Nephron (organoid): ENCODE measurements around the gene SIRT3.
"Not testable (repeated sequence)": the region's sequence is repeated elsewhere in the genome, so short reads cannot be mapped to it uniquely, and the experiment has no call there.

Experiments used
- H3K27ac Mint-ChIP-seq, 3 experiments: 2 replicates each; pipeline ENCODE4 v1.8.0; 2020; ENCODE audit warnings: mixed read lengths in 3 of 3, mild to moderate bottlenecking in 2 of 3, moderate library complexity in 1 of 3
- H3K27me3 Mint-ChIP-seq: 2 replicates; pipeline ENCODE4 v1.8.0; 2021; ENCODE audit warnings: low read depth, mild to moderate bottlenecking, moderate library complexity, mixed read lengths
- H3K36me3 Mint-ChIP-seq: 2 replicates; pipeline ENCODE4 v1.8.0; 2020; ENCODE audit warnings: low read depth, mixed read lengths
- H3K4me1 Mint-ChIP-seq: 2 replicates; pipeline ENCODE4 v1.8.0; 2020; ENCODE audit warnings: mixed read lengths
- H3K4me3 Mint-ChIP-seq, 3 experiments: 2 replicates each; pipeline ENCODE4 v1.8.0; 2020; ENCODE audit warnings: mild to moderate bottlenecking in 3 of 3, mixed read lengths in 3 of 3, moderate library complexity in 2 of 3
- H3K9me3 Mint-ChIP-seq: 2 replicates; pipeline ENCODE4 v1.8.0; 2020; ENCODE audit warnings: mixed read lengths
- CTCF ChIP-seq, 3 experiments: fragments of 200-600 bp; sonication (generic); IDR thresholded peaks; one replicate each; pipeline ENCODE4 v1.5.0; 2021; ENCODE audit warnings: antibody characterized with exemption in 3 of 3; ENCODE audit not compliant: unreplicated experiment in 3 of 3

The SIRT3 gene

GRCh38 chr11:221998-222789, 13.9 kb downstream of the SIRT3 start:
- H3K27me3 Mint-ChIP-seq = no peaks in the 10 kb centered on the region
- H3K36me3 Mint-ChIP-seq = peaks cover 22% of the 10 kb centered on the region
- H3K27ac Mint-ChIP-seq = no peak overlapping the region
- no peak overlapping the region for H3K4me3 Mint-ChIP-seq
- no peak for TF ChIP-seq CTCF (IDR thresholded peaks at IDR 0.05; ENCODE audit: unreplicated experiment in 3 of 3)
- no peaks in the 10 kb centered on the region for H3K4me1 Mint-ChIP-seq
- H3K9me3 Mint-ChIP-seq = no peaks in the 10 kb centered on the region

- Mint-ChIP-seq H3K27ac (no peak overlapping the region), H3K36me3 (peaks cover 22% of the 10 kb centered on the region), H3K27me3 (no peaks in the 10 kb centered on the region), H3K9me3 (no peaks in the 10 kb centered on the region), H3K4me3 (no peak overlapping the region), H3K4me1 (no peaks in the 10 kb centered on the region)
- no peak for TF ChIP-seq CTCF (IDR thresholded peaks at IDR 0.05; ENCODE audit: unreplicated experiment in 3 of 3)
These were observed 14.6 kb downstream of the SIRT3 start for GRCh38 chr11:221539-221938.

GRCh38 chr11:220641-221215, 15.4 kb downstream of the SIRT3 start:
- H3K4me3 Mint-ChIP-seq, H3K27me3 Mint-ChIP-seq, H3K9me3 Mint-ChIP-seq, H3K27ac Mint-ChIP-seq, H3K4me1 Mint-ChIP-seq: not testable (repeated sequence)
- H3K36me3 Mint-ChIP-seq = peaks cover 24% of the 10 kb centered on the region

- Mint-ChIP-seq H3K9me3 (no peaks in the 10 kb centered on the region), H3K27ac (no peak overlapping the region), H3K4me1 (no peaks in the 10 kb centered on the region), H3K36me3 (peaks cover 35% of the 10 kb centered on the region), H3K27me3 (no peaks in the 10 kb centered on the region), H3K4me3 (peak overlapping the region in 1 of 3 experiments; percentile 7)
- no peak for TF ChIP-seq CTCF (IDR thresholded peaks at IDR 0.05; ENCODE audit: unreplicated experiment in 3 of 3)
These were observed 17.1 kb downstream of the SIRT3 start for GRCh38 chr11:218815-219593.

- peaks cover 34% of the 10 kb centered on the region for H3K36me3 Mint-ChIP-seq
- no peaks in the 10 kb centered on the region for H3K27me3 Mint-ChIP-seq
- H3K27ac Mint-ChIP-seq = no peak overlapping the region
- no peak for TF ChIP-seq CTCF (IDR thresholded peaks at IDR 0.05; ENCODE audit: unreplicated experiment in 3 of 3)
- H3K4me3 Mint-ChIP-seq = no peak overlapping the region
- H3K4me1 Mint-ChIP-seq = no peaks in the 10 kb centered on the region
- H3K9me3 Mint-ChIP-seq = no peaks in the 10 kb centered on the region
These were observed 18.4 kb downstream of the SIRT3 start for GRCh38 chr11:217704-218103.
